ENCODE results near the gene FBXL7.

Gene FBXL7

DNA sequence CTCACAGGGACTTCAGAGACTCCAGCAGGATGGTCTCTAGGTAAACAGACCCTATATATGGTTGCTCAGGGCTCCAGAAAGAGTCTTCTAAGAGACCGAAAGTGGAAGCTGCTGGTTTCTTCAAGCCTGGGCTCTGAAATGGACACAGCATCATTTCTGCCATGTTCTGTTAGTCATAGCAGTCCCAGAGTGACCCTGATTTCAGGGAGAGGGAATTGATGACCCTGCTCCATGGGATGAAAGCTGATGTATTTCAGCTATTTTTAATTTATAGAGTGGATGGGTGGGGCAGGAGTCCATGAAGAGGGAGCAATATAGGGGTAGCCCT lies 135.3 kb downstream of the FBXL7 start:
- TF ChIP-seq ZFX (IDR thresholded peaks at IDR 0.05): no peak
- TF ChIP-seq, protein P1, sequence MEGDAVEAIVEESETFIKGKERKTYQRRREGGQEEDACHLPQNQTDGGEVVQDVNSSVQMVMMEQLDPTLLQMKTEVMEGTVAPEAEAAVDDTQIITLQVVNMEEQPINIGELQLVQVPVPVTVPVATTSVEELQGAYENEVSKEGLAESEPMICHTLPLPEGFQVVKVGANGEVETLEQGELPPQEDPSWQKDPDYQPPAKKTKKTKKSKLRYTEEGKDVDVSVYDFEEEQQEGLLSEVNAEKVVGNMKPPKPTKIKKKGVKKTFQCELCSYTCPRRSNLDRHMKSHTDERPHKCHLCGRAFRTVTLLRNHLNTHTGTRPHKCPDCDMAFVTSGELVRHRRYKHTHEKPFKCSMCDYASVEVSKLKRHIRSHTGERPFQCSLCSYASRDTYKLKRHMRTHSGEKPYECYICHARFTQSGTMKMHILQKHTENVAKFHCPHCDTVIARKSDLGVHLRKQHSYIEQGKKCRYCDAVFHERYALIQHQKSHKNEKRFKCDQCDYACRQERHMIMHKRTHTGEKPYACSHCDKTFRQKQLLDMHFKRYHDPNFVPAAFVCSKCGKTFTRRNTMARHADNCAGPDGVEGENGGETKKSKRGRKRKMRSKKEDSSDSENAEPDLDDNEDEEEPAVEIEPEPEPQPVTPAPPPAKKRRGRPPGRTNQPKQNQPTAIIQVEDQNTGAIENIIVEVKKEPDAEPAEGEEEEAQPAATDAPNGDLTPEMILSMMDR (conservative IDR thresholded peaks at IDR 0.05): no peak
- no peak overlapping the region for H3K27ac ChIP-seq

- TF ChIP-seq, protein P1 (conservative IDR thresholded peaks at IDR 0.05): no peak
- no peak overlapping the region for H3K27ac ChIP-seq
Observed at GRCh38 chr5:15637345-15637744, 137.4 kb downstream of the FBXL7 start.

DNA sequence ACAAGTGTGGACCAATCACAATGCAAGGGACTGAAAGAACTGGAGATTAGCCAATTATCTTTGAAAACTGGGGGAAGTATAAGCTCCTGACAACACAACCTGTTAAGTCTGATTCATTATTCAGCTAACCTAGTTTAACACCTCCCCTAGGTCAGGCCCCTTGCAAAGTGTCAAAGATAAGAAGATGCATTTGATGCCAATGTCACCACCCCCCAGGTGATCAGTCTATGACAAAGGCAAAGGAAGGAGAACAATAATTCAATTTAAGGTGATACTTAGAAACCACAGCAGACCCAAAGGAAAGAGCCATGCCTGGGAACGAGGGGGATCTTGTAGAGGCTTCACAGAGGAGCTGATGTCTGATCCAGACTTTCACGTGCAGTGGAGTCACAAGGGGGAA lies 137.9 kb downstream of the FBXL7 start:
- TF ChIP-seq, protein P1 (conservative IDR thresholded peaks at IDR 0.05): no peak
- TF ChIP-seq ZFX (IDR thresholded peaks at IDR 0.05): no peak
- H3K27ac ChIP-seq: no peak overlapping the region; the same call in 1 of the 2 replicates

DNA sequence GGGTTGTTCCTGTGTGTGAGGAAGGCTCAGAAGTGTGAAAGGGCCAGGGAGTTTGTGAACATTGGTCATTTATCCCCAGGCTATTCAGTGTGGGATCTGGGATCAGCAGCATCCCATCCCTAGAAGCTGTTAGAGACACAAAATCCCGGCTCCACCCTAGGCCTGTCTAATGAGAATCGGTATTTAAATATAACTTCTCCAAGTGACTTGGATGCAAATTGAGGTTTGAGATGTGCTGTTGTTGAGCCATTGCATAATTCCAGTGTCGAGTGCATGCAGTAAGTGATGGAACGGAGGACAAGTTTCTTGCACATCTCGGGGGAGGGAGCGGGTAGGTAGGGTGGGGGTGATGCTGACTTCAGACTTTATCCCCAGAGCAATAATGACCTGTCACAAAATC lies 138.3 kb downstream of the FBXL7 start:
- H3K27ac ChIP-seq: no peak overlapping the region; the same call in 1 of the 2 replicates
- TF ChIP-seq, protein P1 (conservative IDR thresholded peaks at IDR 0.05): no peak
- TF ChIP-seq ZFX (IDR thresholded peaks at IDR 0.05): no peak

DNA sequence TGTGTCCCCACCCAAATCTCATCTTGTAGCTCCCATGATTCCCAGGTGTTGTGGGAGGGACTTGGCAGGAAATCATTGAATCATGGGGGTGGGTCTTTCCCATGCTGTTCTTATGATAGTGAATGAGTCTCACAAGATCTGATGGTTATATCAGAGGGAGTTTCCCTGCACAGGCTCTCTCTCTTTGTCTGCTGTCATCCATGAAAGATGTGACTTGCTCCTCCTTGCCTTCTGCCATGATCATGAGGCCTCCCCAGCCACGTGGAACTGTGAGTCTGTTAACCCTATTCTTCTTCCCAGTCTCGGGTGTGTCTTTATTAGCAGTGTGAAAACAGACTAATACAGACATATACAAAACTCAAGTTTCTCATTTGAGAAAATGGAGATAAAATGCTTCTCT lies 139.3 kb downstream of the FBXL7 start:
- H3K27ac ChIP-seq: no peak overlapping the region
- TF ChIP-seq, protein P1 (conservative IDR thresholded peaks at IDR 0.05): no peak
- no peak for TF ChIP-seq ZFX (IDR thresholded peaks at IDR 0.05)

DNA sequence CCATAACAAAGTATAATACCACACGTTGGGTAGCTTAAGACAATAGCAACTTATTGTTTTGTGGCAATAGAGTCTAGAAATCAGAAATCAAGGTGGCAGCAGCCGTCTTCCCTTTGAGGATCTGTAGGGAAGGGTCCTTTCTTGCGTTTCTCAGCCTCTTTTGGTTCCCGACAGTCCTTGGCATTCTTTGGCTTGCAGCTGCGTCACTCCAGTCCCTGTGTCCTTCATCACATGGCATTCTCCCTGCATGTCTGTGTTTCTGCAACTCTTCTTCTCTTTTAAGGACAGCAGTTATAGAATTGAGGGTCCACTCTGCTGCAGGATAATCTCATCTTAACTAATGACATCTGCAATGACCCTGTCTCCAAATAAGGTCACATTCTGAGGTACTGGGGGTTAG lies 140.1 kb downstream of the FBXL7 start:
- H3K27ac ChIP-seq: no peak overlapping the region
- TF ChIP-seq, protein P1 (conservative IDR thresholded peaks at IDR 0.05): no peak
- TF ChIP-seq ZFX (IDR thresholded peaks at IDR 0.05): no peak

- TF ChIP-seq, protein P1 (conservative IDR thresholded peaks at IDR 0.05): no peak
- TF ChIP-seq ZFX (IDR thresholded peaks at IDR 0.05): no peak
- H3K27ac ChIP-seq: no peak overlapping the region
Observed at GRCh38 chr5:15643731-15644130, 143.8 kb downstream of the FBXL7 start.

Measured in C4-2B (cell line).